Liver (tissue), 3 donors: ENCODE results near the gene URM1.

Experiments used
- EGR1 ChIP-seq, 2 donors: IDR thresholded peaks; 2 replicates each; pipeline ENCODE4 v1.6.1; 2016 to 2018; ENCODE audit warnings: antibody characterized with exemption in 2 of 2, low read depth in 2 of 2
- GABPA ChIP-seq, 2 donors: IDR thresholded peaks in 1 of 2; conservative IDR thresholded peaks in 1 of 2; 2 replicates each; pipeline ENCODE4 v1.6.1; 2016; ENCODE audit warnings: antibody characterized with exemption in 2 of 2, mild to moderate bottlenecking in 1 of 2, moderate library complexity in 1 of 2
- HNF4G ChIP-seq: IDR thresholded peaks from 2 replicates; pipeline ENCODE4 v1.6.1; 2016; ENCODE audit warnings: antibody characterized with exemption
- JUND ChIP-seq, 2 donors: IDR thresholded peaks; 2 replicates each; pipeline ENCODE4 v1.6.1; 2016; ENCODE audit warnings: antibody characterized with exemption in 2 of 2
- MAX ChIP-seq: IDR thresholded peaks from 2 replicates; pipeline ENCODE4 v1.6.1; 2016; ENCODE audit warnings: antibody characterized with exemption
- NR2F2 ChIP-seq: IDR thresholded peaks from 2 replicates; pipeline ENCODE4 v1.6.1; 2016; ENCODE audit warnings: antibody characterized with exemption
- RAD21 ChIP-seq, 2 donors: IDR thresholded peaks; 2 replicates each; pipeline ENCODE4 v1.6.1; 2016; ENCODE audit warnings: antibody characterized with exemption in 2 of 2, mild to moderate bottlenecking in 2 of 2
- SP1 ChIP-seq: IDR thresholded peaks from 2 replicates; pipeline ENCODE4 v1.6.1; 2018; ENCODE audit warnings: antibody characterized with exemption, mild to moderate bottlenecking
- TAF1 ChIP-seq: conservative IDR thresholded peaks from 2 replicates; pipeline ENCODE4 v1.6.1; 2016; ENCODE audit warnings: antibody characterized with exemption, mild to moderate bottlenecking
- YY1 ChIP-seq: IDR thresholded peaks from 2 replicates; pipeline ENCODE4 v1.6.1; 2016; ENCODE audit warnings: antibody characterized with exemption, mild to moderate bottlenecking
- ZBTB33 ChIP-seq: IDR thresholded peaks from 2 replicates; pipeline ENCODE4 v1.6.1; 2016; ENCODE audit warnings: antibody characterized with exemption
- TF ChIP-seq, protein P1 (sequence below): fragments of 150-350 bp; IDR thresholded peaks from 2 replicates; pipeline ENCODE4 v1.5.1; 2017; ENCODE audit warnings: improper control_type of control experiment, low read depth, low read length; ENCODE audit not compliant: missing input control
- TF ChIP-seq, protein P2 (sequence below): IDR thresholded peaks from 2 replicates; pipeline ENCODE4 v1.6.1; 2016; ENCODE audit warnings: antibody characterized with exemption, mild to moderate bottlenecking
- TF ChIP-seq, protein P3 (sequence below): IDR thresholded peaks from 2 replicates; pipeline ENCODE4 v1.6.1; 2016; ENCODE audit warnings: antibody characterized with exemption
- donor health status: healthy.
- donor health status: healthy.

DNA sequence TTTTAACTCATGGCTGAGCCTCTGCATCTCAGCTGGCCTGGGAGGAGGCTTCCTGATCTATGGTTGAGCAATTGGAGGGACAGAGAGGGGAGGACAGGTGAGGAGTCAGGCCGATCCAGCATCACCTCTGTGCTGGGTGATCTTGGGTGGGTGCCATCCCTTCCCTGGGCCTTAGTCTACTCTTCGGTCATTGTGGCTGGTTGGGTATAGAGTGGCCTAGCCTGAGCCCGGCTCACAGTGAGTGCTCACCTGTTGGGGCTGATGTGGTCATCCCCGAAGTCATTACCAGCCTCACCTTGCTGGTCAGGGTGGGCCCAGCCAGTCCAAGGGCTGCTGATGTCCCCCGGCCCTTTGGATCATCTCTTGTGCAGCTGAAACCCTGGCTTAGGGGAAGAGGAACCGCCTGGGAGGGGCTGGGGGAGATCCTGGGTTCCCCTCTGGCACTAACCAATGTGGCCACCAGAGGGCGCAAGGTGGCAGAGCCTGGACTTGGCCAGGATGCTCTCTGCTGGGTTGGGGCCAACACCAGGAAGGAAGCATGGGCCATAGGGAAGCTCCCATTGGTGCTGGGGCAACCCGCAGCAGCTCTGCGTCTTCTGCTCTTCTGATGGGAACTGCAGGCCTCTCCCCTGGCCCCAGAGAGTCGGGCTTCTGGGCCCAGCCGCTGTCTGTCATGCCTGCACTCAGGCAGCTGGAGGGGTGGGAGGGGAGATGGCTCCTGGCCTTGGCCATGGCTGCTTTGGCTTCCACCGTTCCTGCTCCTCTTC lies 67.4 kb downstream of the URM1 start:
- TF ChIP-seq, protein P1, sequence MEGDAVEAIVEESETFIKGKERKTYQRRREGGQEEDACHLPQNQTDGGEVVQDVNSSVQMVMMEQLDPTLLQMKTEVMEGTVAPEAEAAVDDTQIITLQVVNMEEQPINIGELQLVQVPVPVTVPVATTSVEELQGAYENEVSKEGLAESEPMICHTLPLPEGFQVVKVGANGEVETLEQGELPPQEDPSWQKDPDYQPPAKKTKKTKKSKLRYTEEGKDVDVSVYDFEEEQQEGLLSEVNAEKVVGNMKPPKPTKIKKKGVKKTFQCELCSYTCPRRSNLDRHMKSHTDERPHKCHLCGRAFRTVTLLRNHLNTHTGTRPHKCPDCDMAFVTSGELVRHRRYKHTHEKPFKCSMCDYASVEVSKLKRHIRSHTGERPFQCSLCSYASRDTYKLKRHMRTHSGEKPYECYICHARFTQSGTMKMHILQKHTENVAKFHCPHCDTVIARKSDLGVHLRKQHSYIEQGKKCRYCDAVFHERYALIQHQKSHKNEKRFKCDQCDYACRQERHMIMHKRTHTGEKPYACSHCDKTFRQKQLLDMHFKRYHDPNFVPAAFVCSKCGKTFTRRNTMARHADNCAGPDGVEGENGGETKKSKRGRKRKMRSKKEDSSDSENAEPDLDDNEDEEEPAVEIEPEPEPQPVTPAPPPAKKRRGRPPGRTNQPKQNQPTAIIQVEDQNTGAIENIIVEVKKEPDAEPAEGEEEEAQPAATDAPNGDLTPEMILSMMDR = peak; percentile 89
- TF ChIP-seq TAF1 (no peak), JUND (IDR thresholded peaks at IDR 0.05) (no peak), SP1 (no peak), ZBTB33 (no peak), RAD21 (IDR thresholded peaks at IDR 0.05) (peak; percentile 82 to 91), NR2F2 (no peak), MAX (no peak), HNF4G (no peak), YY1 (no peak), GABPA (IDR thresholded peaks at IDR 0.05 in 1 of 2, conservative IDR thresholded peaks at IDR 0.05 in 1 of 2) (no peak), EGR1 (IDR thresholded peaks at IDR 0.05; ENCODE audit: low read depth in 2 of 2) (no peak)
- TF ChIP-seq, protein P2, sequence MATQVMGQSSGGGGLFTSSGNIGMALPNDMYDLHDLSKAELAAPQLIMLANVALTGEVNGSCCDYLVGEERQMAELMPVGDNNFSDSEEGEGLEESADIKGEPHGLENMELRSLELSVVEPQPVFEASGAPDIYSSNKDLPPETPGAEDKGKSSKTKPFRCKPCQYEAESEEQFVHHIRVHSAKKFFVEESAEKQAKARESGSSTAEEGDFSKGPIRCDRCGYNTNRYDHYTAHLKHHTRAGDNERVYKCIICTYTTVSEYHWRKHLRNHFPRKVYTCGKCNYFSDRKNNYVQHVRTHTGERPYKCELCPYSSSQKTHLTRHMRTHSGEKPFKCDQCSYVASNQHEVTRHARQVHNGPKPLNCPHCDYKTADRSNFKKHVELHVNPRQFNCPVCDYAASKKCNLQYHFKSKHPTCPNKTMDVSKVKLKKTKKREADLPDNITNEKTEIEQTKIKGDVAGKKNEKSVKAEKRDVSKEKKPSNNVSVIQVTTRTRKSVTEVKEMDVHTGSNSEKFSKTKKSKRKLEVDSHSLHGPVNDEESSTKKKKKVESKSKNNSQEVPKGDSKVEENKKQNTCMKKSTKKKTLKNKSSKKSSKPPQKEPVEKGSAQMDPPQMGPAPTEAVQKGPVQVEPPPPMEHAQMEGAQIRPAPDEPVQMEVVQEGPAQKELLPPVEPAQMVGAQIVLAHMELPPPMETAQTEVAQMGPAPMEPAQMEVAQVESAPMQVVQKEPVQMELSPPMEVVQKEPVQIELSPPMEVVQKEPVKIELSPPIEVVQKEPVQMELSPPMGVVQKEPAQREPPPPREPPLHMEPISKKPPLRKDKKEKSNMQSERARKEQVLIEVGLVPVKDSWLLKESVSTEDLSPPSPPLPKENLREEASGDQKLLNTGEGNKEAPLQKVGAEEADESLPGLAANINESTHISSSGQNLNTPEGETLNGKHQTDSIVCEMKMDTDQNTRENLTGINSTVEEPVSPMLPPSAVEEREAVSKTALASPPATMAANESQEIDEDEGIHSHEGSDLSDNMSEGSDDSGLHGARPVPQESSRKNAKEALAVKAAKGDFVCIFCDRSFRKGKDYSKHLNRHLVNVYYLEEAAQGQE = no peak
- TF ChIP-seq, protein P3, sequence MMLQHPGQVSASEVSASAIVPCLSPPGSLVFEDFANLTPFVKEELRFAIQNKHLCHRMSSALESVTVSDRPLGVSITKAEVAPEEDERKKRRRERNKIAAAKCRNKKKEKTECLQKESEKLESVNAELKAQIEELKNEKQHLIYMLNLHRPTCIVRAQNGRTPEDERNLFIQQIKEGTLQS = no peak
